Measurements from ENCODE around the gene AGRN. TPM values are rescaled to one million over a fixed set of nuclear protein-coding genes. Genes with fewer than 3 reads are reported as not detected.
A peak's percentile ranks its signal among the peaks of the same experiment; 100 is the strongest.

AGRN gene
- total RNA-seq, 3 donors from 2014 or later, result 32.0 to 54.4 (median 40.6) TPM

GRCh38 chr1:1033731-1034438 lies 14.0 kb downstream of the AGRN start:
- Histone ChIP-seq H3K4me1 (ENCODE audit: low read depth) (peaks cover 15% of the 10 kb centered on the region), H3K36me3 (ENCODE audit: low read depth) (no peaks in the 10 kb centered on the region), H3K4me3 (no peak overlapping the region), H3K9me3 (no peaks in the 10 kb centered on the region)
- ATAC-seq (peak; percentile 4), DNase-seq (no peak)
- intact Hi-C loops (cut with DNase I, micrococcal nuclease), result no loop called here
- TF ChIP-seq, protein P1, sequence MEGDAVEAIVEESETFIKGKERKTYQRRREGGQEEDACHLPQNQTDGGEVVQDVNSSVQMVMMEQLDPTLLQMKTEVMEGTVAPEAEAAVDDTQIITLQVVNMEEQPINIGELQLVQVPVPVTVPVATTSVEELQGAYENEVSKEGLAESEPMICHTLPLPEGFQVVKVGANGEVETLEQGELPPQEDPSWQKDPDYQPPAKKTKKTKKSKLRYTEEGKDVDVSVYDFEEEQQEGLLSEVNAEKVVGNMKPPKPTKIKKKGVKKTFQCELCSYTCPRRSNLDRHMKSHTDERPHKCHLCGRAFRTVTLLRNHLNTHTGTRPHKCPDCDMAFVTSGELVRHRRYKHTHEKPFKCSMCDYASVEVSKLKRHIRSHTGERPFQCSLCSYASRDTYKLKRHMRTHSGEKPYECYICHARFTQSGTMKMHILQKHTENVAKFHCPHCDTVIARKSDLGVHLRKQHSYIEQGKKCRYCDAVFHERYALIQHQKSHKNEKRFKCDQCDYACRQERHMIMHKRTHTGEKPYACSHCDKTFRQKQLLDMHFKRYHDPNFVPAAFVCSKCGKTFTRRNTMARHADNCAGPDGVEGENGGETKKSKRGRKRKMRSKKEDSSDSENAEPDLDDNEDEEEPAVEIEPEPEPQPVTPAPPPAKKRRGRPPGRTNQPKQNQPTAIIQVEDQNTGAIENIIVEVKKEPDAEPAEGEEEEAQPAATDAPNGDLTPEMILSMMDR (IDR thresholded peaks at IDR 0.05), result no peak

DNA sequence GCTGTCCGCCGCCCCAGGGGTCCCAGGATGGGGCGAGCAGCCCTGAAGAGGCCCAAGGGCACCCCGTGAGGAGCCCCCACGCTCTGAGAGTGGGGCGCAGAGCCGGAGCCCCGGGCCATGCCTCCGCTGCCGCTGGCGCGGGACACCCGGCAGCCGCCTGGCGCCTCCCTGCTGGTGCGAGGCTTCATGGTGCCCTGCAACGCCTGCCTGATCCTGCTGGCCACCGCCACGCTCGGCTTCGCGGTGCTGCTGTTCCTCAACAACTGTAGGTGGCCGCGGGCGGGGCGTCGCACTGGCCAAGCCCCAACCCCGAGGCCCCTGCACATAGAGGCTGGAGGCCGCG lies 14.5 kb downstream of the AGRN start:
- Histone ChIP-seq H3K9me3 (no peaks in the 10 kb centered on the region), H3K36me3 (ENCODE audit: low read depth) (no peaks in the 10 kb centered on the region), H3K4me3 (no peak overlapping the region), H3K4me1 (ENCODE audit: low read depth) (peaks cover 15% of the 10 kb centered on the region)
- DNase-seq, result no peak
- ATAC-seq, result no peak
- intact Hi-C loops (cut with DNase I, micrococcal nuclease), result no loop called here
- TF ChIP-seq, protein P1 (IDR thresholded peaks at IDR 0.05), result no peak

GRCh38 chr1:1035291-1035943 lies 15.5 kb downstream of the AGRN start:
- Histone ChIP-seq H3K36me3 (ENCODE audit: low read depth) (no peaks in the 10 kb centered on the region), H3K4me1 (ENCODE audit: low read depth) (peaks cover 23% of the 10 kb centered on the region), H3K4me3 (no peak overlapping the region), H3K9me3 (no peaks in the 10 kb centered on the region)
- ATAC-seq (no peak), DNase-seq (no peak)
- TF ChIP-seq, protein P1 (IDR thresholded peaks at IDR 0.05), result no peak
- intact Hi-C loops (cut with DNase I, micrococcal nuclease), result no loop called here

DNA sequence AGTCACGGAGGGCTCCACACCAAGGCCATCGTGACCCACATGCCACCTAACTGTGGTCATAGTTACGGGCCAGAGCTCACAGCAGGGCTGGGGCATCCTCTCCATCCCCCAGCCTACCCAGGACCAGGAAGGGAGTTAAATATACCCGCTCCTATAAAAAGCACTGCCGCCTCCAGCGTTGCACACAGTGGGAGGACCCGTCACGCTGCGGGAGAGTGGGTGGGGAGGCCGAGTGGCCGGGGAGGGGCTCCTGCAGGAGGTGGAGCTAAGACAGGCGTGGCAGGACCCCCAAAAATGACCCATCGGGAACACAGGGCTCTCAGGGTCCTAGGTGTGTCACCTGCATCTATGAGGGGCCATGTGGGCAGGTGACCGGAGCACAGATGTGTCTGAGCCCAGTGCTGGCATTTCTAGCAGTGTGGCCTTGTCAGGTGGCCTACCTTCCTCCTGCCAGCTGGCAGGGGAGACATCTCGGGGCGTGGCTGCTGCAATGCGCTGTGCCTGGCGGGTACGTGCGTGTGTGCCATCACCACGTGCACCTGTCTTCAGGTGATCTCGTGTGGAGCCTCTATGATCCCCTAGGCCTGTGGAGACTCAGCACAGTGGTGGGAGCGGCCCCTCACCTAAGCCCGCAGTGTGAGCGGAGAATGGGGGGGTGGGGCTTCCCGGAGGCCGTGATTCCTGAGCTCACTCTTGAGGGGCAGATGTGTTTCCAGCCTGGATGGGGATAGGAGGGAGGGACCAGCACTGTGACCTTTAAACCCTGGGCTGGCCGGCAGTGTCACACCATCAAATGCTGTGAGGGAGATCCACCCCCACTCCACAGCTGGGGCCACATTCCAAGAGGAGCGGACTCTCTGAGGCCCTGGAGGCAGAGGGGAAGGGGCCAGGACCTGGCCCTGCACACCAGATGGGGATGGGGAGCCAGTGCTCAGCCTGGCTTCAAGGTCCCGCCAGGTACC lies 17.7 kb downstream of the AGRN start:
- peaks cover 22% of the 10 kb centered on the region for H3K4me1 ChIP-seq (ENCODE audit: low read depth)
- no peak overlapping the region for H3K4me3 ChIP-seq
- no peaks in the 10 kb centered on the region for H3K36me3 ChIP-seq (ENCODE audit: low read depth)
- ATAC-seq, result no peak
- intact Hi-C loops (cut with DNase I, micrococcal nuclease), result no loop called here
- H3K9me3 ChIP-seq, result no peaks in the 10 kb centered on the region
- TF ChIP-seq, protein P1 (IDR thresholded peaks at IDR 0.05), result no peak
- no peak for DNase-seq

- TF ChIP-seq, protein P1 (IDR thresholded peaks at IDR 0.05), result no peak
- H3K36me3 ChIP-seq (ENCODE audit: low read depth), result no peaks in the 10 kb centered on the region
- DNase-seq, result no peak
- peaks cover 15% of the 10 kb centered on the region for H3K4me1 ChIP-seq (ENCODE audit: low read depth)
- intact Hi-C loops (cut with DNase I, micrococcal nuclease), result no loop called here
- no peak for ATAC-seq
- H3K4me3 ChIP-seq, result no peak overlapping the region
- H3K9me3 ChIP-seq, result no peaks in the 10 kb centered on the region
These were observed 18.8 kb downstream of the AGRN start for GRCh38 chr1:1038694-1039093.
